Astrocyte (in vitro differentiated cells and primary cell): ENCODE measurements around the gene LDB1. TPM values are rescaled to one million over a fixed set of nuclear protein-coding genes. Genes with fewer than 3 reads are reported as not detected.

Experiments
- DNase-seq: peaks from one replicate; pipeline ENCODE4 v3.0.0-alpha.2; 2010; ENCODE audit warnings: low read depth
- FAIRE-seq: peaks from 2 replicates; lab custom pipeline; 2011; peaks lifted over from hg19 to GRCh38; lab: Jason Lieb, UNC
- H2AFZ ChIP-seq: 2 replicates; pipeline ENCODE4 v1.6.0; 2012; ENCODE audit warnings: low read depth, low read length, inconsistent platforms
- H3K27ac ChIP-seq: 2 replicates; pipeline ENCODE4 v1.5.1; 2011; ENCODE audit warnings: low read depth, low read length, inconsistent platforms
- H3K27me3 ChIP-seq: 2 replicates; pipeline ENCODE4 v1.6.0; 2011; ENCODE audit warnings: low read length, inconsistent platforms; ENCODE audit not compliant: insufficient read depth
- H3K36me3 ChIP-seq: 2 replicates; pipeline ENCODE4 v1.5.1; 2011; ENCODE audit warnings: low read length, inconsistent platforms; ENCODE audit not compliant: insufficient read depth
- H3K4me1 ChIP-seq: 2 replicates; pipeline ENCODE4 v1.5.1; 2011; ENCODE audit warnings: low read length, inconsistent platforms; ENCODE audit not compliant: insufficient read depth
- H3K4me2 ChIP-seq: 2 replicates; pipeline ENCODE4 v1.6.0; 2012; ENCODE audit warnings: low read length, inconsistent platforms
- H3K4me3 ChIP-seq: 2 replicates; pipeline ENCODE4 v1.5.1; 2011; ENCODE audit warnings: low read depth, mild to moderate bottlenecking, low read length, inconsistent platforms; ENCODE audit not compliant: insufficient read depth
- H3K79me2 ChIP-seq: 2 replicates; pipeline ENCODE4 v1.6.0; 2012; ENCODE audit warnings: mild to moderate bottlenecking, low read length, inconsistent platforms; ENCODE audit not compliant: insufficient read depth
- H3K9ac ChIP-seq: 2 replicates; pipeline ENCODE4 v1.6.0; 2012; ENCODE audit warnings: mild to moderate bottlenecking, low read length, inconsistent platforms
- H3K9me3 ChIP-seq: 2 replicates; pipeline ENCODE4 v1.5.1; 2012; ENCODE audit warnings: low read depth, mild to moderate bottlenecking, low read length, inconsistent platforms; ENCODE audit not compliant: insufficient read depth
- H4K20me1 ChIP-seq: 2 replicates; pipeline ENCODE4 v1.6.0; 2012; ENCODE audit warnings: low read length, inconsistent platforms; ENCODE audit not compliant: insufficient read depth
- H3K27ac Mint-ChIP-seq: one replicate; pipeline ENCODE4 v1.8.0; 2021; ENCODE audit warnings: mild to moderate bottlenecking, mixed read lengths; ENCODE audit not compliant: unreplicated experiment
- H3K27me3 Mint-ChIP-seq: one replicate; pipeline ENCODE4 v1.8.0; 2021; ENCODE audit warnings: low read depth, mixed read lengths; ENCODE audit not compliant: unreplicated experiment
- H3K36me3 Mint-ChIP-seq: one replicate; pipeline ENCODE4 v1.8.0; 2021; ENCODE audit warnings: low read depth, mixed read lengths; ENCODE audit not compliant: unreplicated experiment
- H3K4me1 Mint-ChIP-seq: one replicate; pipeline ENCODE4 v1.8.0; 2021; ENCODE audit warnings: low read depth, mixed read lengths; ENCODE audit not compliant: unreplicated experiment
- H3K4me3 Mint-ChIP-seq: one replicate; pipeline ENCODE4 v1.8.0; 2021; ENCODE audit warnings: mild to moderate bottlenecking, moderate library complexity, mixed read lengths; ENCODE audit not compliant: unreplicated experiment
- H3K9me3 Mint-ChIP-seq: one replicate; pipeline ENCODE4 v1.8.0; 2021; ENCODE audit warnings: mild to moderate bottlenecking, mixed read lengths; ENCODE audit not compliant: unreplicated experiment
- EZH2 ChIP-seq: IDR thresholded peaks from 2 replicates; pipeline ENCODE4 v1.6.1; 2012; ENCODE audit warnings: mild to moderate bottlenecking, low read length, inconsistent platforms; ENCODE audit not compliant: insufficient read depth
- total RNA-seq: library from RNA; stranded (reverse); gene quantifications from 2 replicates; pipeline ENCODE4 v1.2.1, GENCODE V29; 2021
- TF ChIP-seq, protein P1 (sequence below): IDR thresholded peaks from 2 replicates; pipeline ENCODE4 v1.5.1; 2011; ENCODE audit warnings: low read depth, mild to moderate bottlenecking, inconsistent platforms, low read length, moderate library complexity; ENCODE audit not compliant: insufficient read depth

The LDB1 gene
- total RNA-seq, 1 donor from 2014 or later: 134 TPM

DNA sequence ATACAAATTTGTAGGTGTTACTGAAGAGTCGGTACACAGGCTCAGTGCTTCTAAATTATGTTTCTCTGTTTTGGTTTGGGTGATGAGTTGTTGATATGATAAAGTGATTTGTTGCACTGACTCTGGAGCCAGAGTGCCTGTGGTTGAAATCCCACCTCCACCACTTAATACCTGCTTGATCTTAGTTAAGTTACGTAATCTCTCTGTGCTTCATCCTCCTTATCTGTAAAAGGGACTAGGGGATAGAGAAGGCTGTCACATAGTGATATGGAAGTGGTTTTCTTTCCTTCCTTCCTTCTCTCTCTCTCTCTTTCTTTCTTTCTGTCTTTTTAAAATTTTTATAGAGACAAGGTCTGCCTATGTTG lies 55.7 kb downstream of the LDB1 start:
- FAIRE-seq (no peak), DNase-seq (no peak)
- Histone ChIP-seq H3K36me3 (peaks cover 3% of the 10 kb centered on the region), H3K4me3 (peak overlapping the region; percentile 71), H3K27me3 (no peaks in the 10 kb centered on the region), H4K20me1 (peaks cover 37% of the 10 kb centered on the region), H3K4me2 (peak overlapping the region; percentile 100), H3K79me2 (peaks cover 39% of the 10 kb centered on the region), H2AFZ (peak overlapping the region; percentile 81), H3K4me1 (peaks cover 9% of the 10 kb centered on the region), H3K27ac (peak overlapping the region; percentile 14), H3K9ac (peak overlapping the region; percentile 92), H3K9me3 (no peaks in the 10 kb centered on the region)
- Mint-ChIP-seq H3K4me3 (peak overlapping the region; percentile 79), H3K27ac (peak overlapping the region; percentile 59), H3K36me3 (peaks cover 3% of the 10 kb centered on the region), H3K9me3 (no peaks in the 10 kb centered on the region), H3K27me3 (no peaks in the 10 kb centered on the region), H3K4me1 (peaks cover 14% of the 10 kb centered on the region)
- TF ChIP-seq, protein P1, sequence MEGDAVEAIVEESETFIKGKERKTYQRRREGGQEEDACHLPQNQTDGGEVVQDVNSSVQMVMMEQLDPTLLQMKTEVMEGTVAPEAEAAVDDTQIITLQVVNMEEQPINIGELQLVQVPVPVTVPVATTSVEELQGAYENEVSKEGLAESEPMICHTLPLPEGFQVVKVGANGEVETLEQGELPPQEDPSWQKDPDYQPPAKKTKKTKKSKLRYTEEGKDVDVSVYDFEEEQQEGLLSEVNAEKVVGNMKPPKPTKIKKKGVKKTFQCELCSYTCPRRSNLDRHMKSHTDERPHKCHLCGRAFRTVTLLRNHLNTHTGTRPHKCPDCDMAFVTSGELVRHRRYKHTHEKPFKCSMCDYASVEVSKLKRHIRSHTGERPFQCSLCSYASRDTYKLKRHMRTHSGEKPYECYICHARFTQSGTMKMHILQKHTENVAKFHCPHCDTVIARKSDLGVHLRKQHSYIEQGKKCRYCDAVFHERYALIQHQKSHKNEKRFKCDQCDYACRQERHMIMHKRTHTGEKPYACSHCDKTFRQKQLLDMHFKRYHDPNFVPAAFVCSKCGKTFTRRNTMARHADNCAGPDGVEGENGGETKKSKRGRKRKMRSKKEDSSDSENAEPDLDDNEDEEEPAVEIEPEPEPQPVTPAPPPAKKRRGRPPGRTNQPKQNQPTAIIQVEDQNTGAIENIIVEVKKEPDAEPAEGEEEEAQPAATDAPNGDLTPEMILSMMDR: no peak
- no peak for TF ChIP-seq EZH2

DNA sequence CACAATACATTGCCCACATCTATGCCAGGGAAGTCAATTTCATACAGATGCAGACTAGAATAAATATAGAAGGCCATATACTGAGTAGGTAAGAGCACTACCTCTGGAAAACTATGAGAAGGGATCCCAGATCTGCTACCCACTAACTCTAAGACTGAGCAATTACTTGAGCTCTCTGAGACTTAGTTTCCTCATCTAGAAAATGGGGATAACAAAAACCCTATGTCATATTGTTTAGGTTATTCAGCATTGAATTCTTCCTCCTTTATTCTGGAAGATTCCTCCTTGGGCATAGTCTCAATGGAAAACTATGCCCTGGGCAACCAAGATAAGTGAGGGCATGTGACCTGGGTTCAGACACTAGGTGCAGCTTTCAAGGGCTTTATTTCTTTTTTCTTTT lies 60.2 kb downstream of the LDB1 start:
- Histone ChIP-seq H3K4me2 (no peak overlapping the region), H4K20me1 (no peaks in the 10 kb centered on the region), H3K4me1 (no peaks in the 10 kb centered on the region), H3K36me3 (no peaks in the 10 kb centered on the region), H3K4me3 (no peak overlapping the region), H3K79me2 (peaks cover 7% of the 10 kb centered on the region), H3K9ac (no peak overlapping the region), H3K27ac (no peak overlapping the region), H3K27me3 (no peaks in the 10 kb centered on the region), H2AFZ (no peak overlapping the region), H3K9me3 (no peaks in the 10 kb centered on the region)
- no peak overlapping the region for H3K4me3 Mint-ChIP-seq
- peaks cover 3% of the 10 kb centered on the region for H3K4me1 Mint-ChIP-seq
- H3K27ac Mint-ChIP-seq: no peak overlapping the region
- no peaks in the 10 kb centered on the region for H3K27me3 Mint-ChIP-seq
- H3K9me3 Mint-ChIP-seq: no peaks in the 10 kb centered on the region
- FAIRE-seq (no peak), DNase-seq (no peak)
- H3K36me3 Mint-ChIP-seq: no peaks in the 10 kb centered on the region
- no peak for TF ChIP-seq EZH2
- TF ChIP-seq, protein P1: no peak

Other genes starting within 250 kb of the LDB1 start
- 20.0 and 22.6 TPM in 2 replicates for gene ARMH3, start 64.2 kb downstream of the LDB1 start, total RNA-seq
- 23.0 and 24.4 TPM in 2 replicates for gene HPS6, start 55.0 kb downstream of the LDB1 start, total RNA-seq
- gene PPRC1, start 12.7 kb upstream of the LDB1 start, total RNA-seq: 54.1 and 56.9 TPM in 2 replicates
- 84.1 and 92.9 TPM in 2 replicates for gene NOLC1, start 32.0 kb upstream of the LDB1 start, total RNA-seq
- gene ELOVL3, start 105.9 kb upstream of the LDB1 start, total RNA-seq: 0.48 and 0.62 TPM in 2 replicates
- gene PITX3, start 121.1 kb upstream of the LDB1 start, total RNA-seq: 1.6 and 1.7 TPM in 2 replicates
- gene GBF1, start 125.2 kb upstream of the LDB1 start, total RNA-seq: 72.8 and 75.2 TPM in 2 replicates